HepG2 (cell line): ENCODE data around the gene SINHCAF. TPM values are rescaled to one million over a fixed set of nuclear protein-coding genes. Genes with fewer than 3 reads are reported as not detected.

Source experiments
- CBX2 ChIP-seq, 2 experiments: fragments of 200-600 bp in 1 of 2; sonication (generic); formaldehyde crosslinking in 1 of 2; IDR thresholded peaks; 2 replicates each; pipeline versions ENCODE4 v1.7.0 to v1.8.1; 2018 to 2022; ENCODE audit warnings: low read depth in 2 of 2, low read length in 1 of 2, mild to moderate bottlenecking in 1 of 2, missing genetic modification reagents in 1 of 2
- FOXA1 ChIP-seq, 2 experiments: fragments of 450-650 bp in 1 of 2; sonication (generic) in 1 of 2; formaldehyde crosslinking in 1 of 2; IDR thresholded peaks; 2 replicates each; pipeline versions ENCODE4 v1.4.0 to v1.6.1; 2016 to 2020; ENCODE audit warnings: missing genetic modification reagents in 1 of 2
- FOXP4 ChIP-seq: sonication (generic); formaldehyde crosslinking; IDR thresholded peaks from 2 replicates; pipeline ENCODE4 v1.4.0; 2020; ENCODE audit warnings: missing genetic modification reagents
- HOXA9 ChIP-seq: sonication (generic); formaldehyde crosslinking; IDR thresholded peaks from 2 replicates; pipeline ENCODE4 v1.8.1; 2022; ENCODE audit warnings: missing genetic modification reagents, mild to moderate bottlenecking, moderate library complexity, borderline replicate concordance
- IRF2 ChIP-seq: IDR thresholded peaks from 2 replicates; pipeline ENCODE4 v1.6.1; 2018; ENCODE audit warnings: missing genetic modification reagents, missing compliant biosample characterization
- LBX2 ChIP-seq: sonication (generic); formaldehyde crosslinking; IDR thresholded peaks from 2 replicates; pipeline ENCODE4 v1.5.0; 2020; ENCODE audit warnings: missing genetic modification reagents, mild to moderate bottlenecking, borderline replicate concordance
- MLX ChIP-seq: IDR thresholded peaks from 2 replicates; pipeline ENCODE4 v1.6.1; 2016
- RBM39 ChIP-seq: fragments of 200-400 bp; formaldehyde crosslinking; IDR thresholded peaks from one replicate; pipeline ENCODE4 v1.6.1; 2018; ENCODE audit warnings: antibody characterized with exemption, mild to moderate bottlenecking, low read depth, low read length; ENCODE audit not compliant: poor library complexity, severe bottlenecking
- SP140L ChIP-seq: sonication (generic); formaldehyde crosslinking; IDR thresholded peaks from 2 replicates; pipeline ENCODE4 v1.4.0; 2020; ENCODE audit warnings: missing genetic modification reagents, borderline replicate concordance
- STAT5B ChIP-seq: sonication (generic); formaldehyde crosslinking; IDR thresholded peaks from 2 replicates; pipeline ENCODE4 v1.4.0; 2020; ENCODE audit warnings: missing genetic modification reagents
- TCF7 ChIP-seq: sonication (generic); IDR thresholded peaks from 2 replicates; pipeline ENCODE4 v1.6.1; 2016; ENCODE audit warnings: antibody characterized with exemption, low read depth
- TRIM22 ChIP-seq: fragments of 450-650 bp; IDR thresholded peaks from 2 replicates; pipeline ENCODE4 v1.6.1; 2017
- YY1 ChIP-seq: IDR thresholded peaks from 2 replicates; pipeline ENCODE4 v1.6.1; 2011; ENCODE audit warnings: low read length, low read depth, moderate library complexity, mild to moderate bottlenecking; ENCODE audit not compliant: insufficient read depth, insufficient replicate concordance
- ZBTB21 ChIP-seq: sonication (generic); formaldehyde crosslinking; IDR thresholded peaks from 2 replicates; pipeline ENCODE4 v1.4.0; 2020; ENCODE audit warnings: missing genetic modification reagents
- ZNF503 ChIP-seq: sonication (generic); formaldehyde crosslinking; IDR thresholded peaks from 2 replicates; pipeline ENCODE4 v1.4.0; 2020; ENCODE audit warnings: missing genetic modification reagents
- ZNF564 ChIP-seq: sonication (generic); formaldehyde crosslinking; IDR thresholded peaks from 2 replicates; pipeline ENCODE4 v1.8.1; 2023; ENCODE audit warnings: mild to moderate bottlenecking, missing genetic modification reagents
- ZNF574 ChIP-seq: sonication (generic); formaldehyde crosslinking; IDR thresholded peaks from 2 replicates; pipeline ENCODE4 v1.4.0; 2020; ENCODE audit warnings: missing genetic modification reagents
- ZNF691 ChIP-seq: sonication (generic); formaldehyde crosslinking; IDR thresholded peaks from 2 replicates; pipeline ENCODE4 v1.4.0; 2020; ENCODE audit warnings: missing genetic modification reagents, low read depth, mild to moderate bottlenecking, borderline replicate concordance
- polyA plus RNA-seq, 8 experiments: library from polyadenylated mRNA; depleted of rRNA in 3 of 8; stranded (reverse) in 7 of 8; unstranded in 1 of 8; fragments of >200 nt; fragmentation: Illumina TruSeq in 4 of 8; extraction: Trizol in 4 of 8; gene quantifications; 2 replicates each; pipeline versions ENCODE4 v1.2.1 to v1.2.3, GENCODE V29; 2011 to 2016; ENCODE audit warnings: low read depth in 4 of 8, missing spikeins in 1 of 8, mixed read lengths in 1 of 8; ENCODE audit not compliant: insufficient read depth in 1 of 8
- total RNA-seq, 5 experiments: library from RNA; depleted of rRNA; stranded (reverse); fragments of >200 nt; fragmentation: Illumina TruSeq; extraction: Trizol; gene quantifications; 2 replicates each; pipeline ENCODE4 v1.2.3, GENCODE V29; 2016; ENCODE audit warnings: low read depth in 1 of 5

The SINHCAF gene
- total and polyA plus RNA-seq, 2 of the 13 experiments (the other 11 are each of a cell fraction or from before 2014, with no cell fraction given) = 54.6 to 97.8 TPM

- TF ChIP-seq ZNF503 (no peak), TRIM22 (no peak), ZBTB21 (CRISPR knock-in tag) (no peak), CBX2 (IDR thresholded peaks at IDR 0.05; ENCODE audit: low read depth, low read length) (no peak), CBX2 (CRISPR knock-in tag; IDR thresholded peaks at IDR 0.05; ENCODE audit: low read depth) (no peak), FOXA1 (IDR thresholded peaks at IDR 0.05) (no peak), FOXA1 (CRISPR knock-in tag; IDR thresholded peaks at IDR 0.05) (no peak), STAT5B (no peak), IRF2 (CRISPR knock-in tag) (no peak), HOXA9 (no peak), FOXP4 (no peak), YY1 (no peak), ZNF564 (CRISPR knock-in tag) (peak; percentile 24; the same call in 1 of the 2 replicates), MLX (CRISPR knock-in tag) (no peak; the same call in 1 of the 2 replicates), LBX2 (CRISPR knock-in tag) (peak; percentile 74), SP140L (CRISPR knock-in tag) (no peak), ZNF574 (CRISPR knock-in tag) (peak; percentile 23; the same call in 1 of the 2 replicates), TCF7 (no peak), RBM39 (no peak), ZNF691 (CRISPR knock-in tag) (no peak)
These were observed 36.3 kb upstream of the SINHCAF start (continued) for GRCh38 chr12:31362115-31362758.
